Esophagus squamous epithelium (tissue), 5 donors: Measurements from ENCODE around the gene SEMA6B. TPM values are rescaled to one million over a fixed set of nuclear protein-coding genes. Genes with fewer than 3 reads are reported as not detected.

Experiments used
- DNase-seq: peaks from one replicate; lab custom pipeline; 2025; lab: John Stamatoyannopoulos, UW
- H3K27ac ChIP-seq, 4 donors: fragments of 200-600 bp; sonication (generic); one replicate each; pipeline ENCODE4 v1.5.1; 2016 to 2019; ENCODE audit warnings: mild to moderate bottlenecking in 1 of 4
- H3K27me3 ChIP-seq, 4 donors: fragments of 200-600 bp; sonication (generic); 1 replicate in 3 of 4; 2 replicates in 1 of 4; pipeline versions ENCODE4 v1.5.1 to v1.6.0; 2017 to 2021; ENCODE audit warnings: antibody characterized with exemption in 1 of 4
- H3K36me3 ChIP-seq, 3 donors: fragments of 200-600 bp; sonication (generic); one replicate each; pipeline ENCODE4 v1.5.1; 2016 to 2019
- H3K4me1 ChIP-seq, 3 donors: fragments of 200-600 bp; sonication (generic); one replicate each; pipeline ENCODE4 v1.5.1; 2017 to 2019
- H3K4me3 ChIP-seq, 4 donors: fragments of 200-600 bp; sonication (generic); 1 replicate in 3 of 4; 2 replicates in 1 of 4; pipeline ENCODE4 v1.5.1; 2016 to 2019; ENCODE audit warnings: mild to moderate bottlenecking in 2 of 4, moderate library complexity in 1 of 4
- H3K9me3 ChIP-seq, 3 donors: fragments of 200-600 bp; sonication (generic); one replicate each; pipeline ENCODE4 v1.5.1; 2016 to 2019
- POLR2A ChIP-seq, 4 donors: fragments of 450-650 bp; IDR thresholded peaks; one replicate each; pipeline ENCODE4 v1.6.1; 2017; ENCODE audit warnings: antibody characterized with exemption in 4 of 4, mild to moderate bottlenecking in 4 of 4, moderate library complexity in 3 of 4
- WGBS, 2 donors: methylation state at CpG; one replicate each; pipeline ENCODE4 v1.1.5; 2018; 5-methylcytosine and 5-hydroxymethylcytosine counted together
- intact Hi-C: fragments of 100-400 bp; cut with DNase I; formaldehyde crosslinking; loops from one replicate; pipeline ENCODE4 v1.15.0; 2022
- total RNA-seq, 4 donors: library from RNA; depleted of rRNA; stranded (reverse); fragments of >200 nt; gene quantifications; one replicate each; pipeline ENCODE4 v1.1.0, GENCODE V29; 2016
- TF ChIP-seq, protein P1 (sequence below), 6 experiments: fragments of 450-650 bp in 4 of 6; fragments of 200-600 bp in 2 of 6; sonication (generic) in 2 of 6; IDR thresholded peaks; one replicate each; pipeline ENCODE4 v1.5.1; 2016 to 2019; ENCODE audit warnings: antibody characterized with exemption in 6 of 6, mild to moderate bottlenecking in 4 of 6, moderate library complexity in 4 of 6
- donor health status: DM: yes; HTN: yes; CAD: no.

SEMA6B gene, protein sequence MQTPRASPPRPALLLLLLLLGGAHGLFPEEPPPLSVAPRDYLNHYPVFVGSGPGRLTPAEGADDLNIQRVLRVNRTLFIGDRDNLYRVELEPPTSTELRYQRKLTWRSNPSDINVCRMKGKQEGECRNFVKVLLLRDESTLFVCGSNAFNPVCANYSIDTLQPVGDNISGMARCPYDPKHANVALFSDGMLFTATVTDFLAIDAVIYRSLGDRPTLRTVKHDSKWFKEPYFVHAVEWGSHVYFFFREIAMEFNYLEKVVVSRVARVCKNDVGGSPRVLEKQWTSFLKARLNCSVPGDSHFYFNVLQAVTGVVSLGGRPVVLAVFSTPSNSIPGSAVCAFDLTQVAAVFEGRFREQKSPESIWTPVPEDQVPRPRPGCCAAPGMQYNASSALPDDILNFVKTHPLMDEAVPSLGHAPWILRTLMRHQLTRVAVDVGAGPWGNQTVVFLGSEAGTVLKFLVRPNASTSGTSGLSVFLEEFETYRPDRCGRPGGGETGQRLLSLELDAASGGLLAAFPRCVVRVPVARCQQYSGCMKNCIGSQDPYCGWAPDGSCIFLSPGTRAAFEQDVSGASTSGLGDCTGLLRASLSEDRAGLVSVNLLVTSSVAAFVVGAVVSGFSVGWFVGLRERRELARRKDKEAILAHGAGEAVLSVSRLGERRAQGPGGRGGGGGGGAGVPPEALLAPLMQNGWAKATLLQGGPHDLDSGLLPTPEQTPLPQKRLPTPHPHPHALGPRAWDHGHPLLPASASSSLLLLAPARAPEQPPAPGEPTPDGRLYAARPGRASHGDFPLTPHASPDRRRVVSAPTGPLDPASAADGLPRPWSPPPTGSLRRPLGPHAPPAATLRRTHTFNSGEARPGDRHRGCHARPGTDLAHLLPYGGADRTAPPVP
- 1 to 10 TPM in 2 of 4 donors, under 1 TPM in 2; 0.61 to 4.3 (median 1.8) TPM for total RNA-seq

DNA sequence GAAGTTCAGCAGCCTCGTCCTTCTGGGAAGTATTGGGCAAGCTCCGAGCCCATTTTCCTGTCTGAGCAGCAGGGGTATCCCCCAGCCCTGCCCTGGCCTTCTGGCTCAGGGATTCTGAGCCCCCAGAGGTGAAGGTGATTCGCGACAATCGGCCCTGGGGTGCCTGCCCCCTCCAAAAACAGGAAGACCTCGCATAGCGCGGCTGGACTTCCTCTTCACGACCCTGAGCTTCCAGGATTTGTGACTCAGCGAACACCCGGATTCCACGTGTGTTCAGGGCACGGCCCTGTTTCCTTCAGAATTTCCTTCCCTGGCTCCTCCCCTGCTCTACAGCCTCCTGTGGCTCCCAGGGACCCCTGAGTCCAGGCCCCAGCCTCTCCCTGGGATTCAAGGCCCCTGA, at the start of gene SEMA6B:
Gene SEMA6B, minus strand, starts transcription at position 116 of the 400 bp plus-strand sequence. CDS start 1,227 bp downstream, outside the sequence.
- intact Hi-C loops = no loop called here
- Histone ChIP-seq H3K9me3 (no peaks in the 10 kb centered on the region), H3K27me3 (peaks cover 0 to 7% (median 0%) of the 10 kb centered on the region in 4 donors), H3K4me1 (peaks cover 0 to 23% (median 8%) of the 10 kb centered on the region in 3 donors), H3K4me3 (peak within 1 kb of the TSS; percentile 1 to 60 (median 28)), H3K27ac (peak within 1 kb of the TSS in 3 of 4 donors; percentile 23 to 82 (median 68)), H3K36me3 (no peaks in the 10 kb centered on the region)
- no peak for DNase-seq
- no peak for TF ChIP-seq POLR2A (IDR thresholded peaks at IDR 0.05)
- TF ChIP-seq, protein P1, sequence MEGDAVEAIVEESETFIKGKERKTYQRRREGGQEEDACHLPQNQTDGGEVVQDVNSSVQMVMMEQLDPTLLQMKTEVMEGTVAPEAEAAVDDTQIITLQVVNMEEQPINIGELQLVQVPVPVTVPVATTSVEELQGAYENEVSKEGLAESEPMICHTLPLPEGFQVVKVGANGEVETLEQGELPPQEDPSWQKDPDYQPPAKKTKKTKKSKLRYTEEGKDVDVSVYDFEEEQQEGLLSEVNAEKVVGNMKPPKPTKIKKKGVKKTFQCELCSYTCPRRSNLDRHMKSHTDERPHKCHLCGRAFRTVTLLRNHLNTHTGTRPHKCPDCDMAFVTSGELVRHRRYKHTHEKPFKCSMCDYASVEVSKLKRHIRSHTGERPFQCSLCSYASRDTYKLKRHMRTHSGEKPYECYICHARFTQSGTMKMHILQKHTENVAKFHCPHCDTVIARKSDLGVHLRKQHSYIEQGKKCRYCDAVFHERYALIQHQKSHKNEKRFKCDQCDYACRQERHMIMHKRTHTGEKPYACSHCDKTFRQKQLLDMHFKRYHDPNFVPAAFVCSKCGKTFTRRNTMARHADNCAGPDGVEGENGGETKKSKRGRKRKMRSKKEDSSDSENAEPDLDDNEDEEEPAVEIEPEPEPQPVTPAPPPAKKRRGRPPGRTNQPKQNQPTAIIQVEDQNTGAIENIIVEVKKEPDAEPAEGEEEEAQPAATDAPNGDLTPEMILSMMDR (IDR thresholded peaks at IDR 0.05) = no peak
- WGBS, 2 donors = 40 to 70% methylated on average over 5 to 11 of the region's 13 CpGs

- Histone ChIP-seq H3K4me1 (peaks cover 4 to 9% (median 7%) of the 10 kb centered on the region in 3 donors), H3K9me3 (no peaks in the 10 kb centered on the region), H3K27ac (no peak overlapping the region), H3K27me3 (peaks cover 0 to 75% (median 1%) of the 10 kb centered on the region in 4 donors), H3K4me3 (peak overlapping the region in 1 of 4 donors; percentile 13), H3K36me3 (no peaks in the 10 kb centered on the region)
- DNase-seq = no peak
- 24 to 37% methylated on average over 10 to 15 of the region's 35 CpGs for WGBS, 2 donors
- intact Hi-C loops = no loop called here
- TF ChIP-seq POLR2A (IDR thresholded peaks at IDR 0.05) = no peak
- TF ChIP-seq, protein P1 (IDR thresholded peaks at IDR 0.05) = no peak
Observed at GRCh38 chr19:4606921-4607678, 47.6 kb upstream of the SEMA6B start.

DNA sequence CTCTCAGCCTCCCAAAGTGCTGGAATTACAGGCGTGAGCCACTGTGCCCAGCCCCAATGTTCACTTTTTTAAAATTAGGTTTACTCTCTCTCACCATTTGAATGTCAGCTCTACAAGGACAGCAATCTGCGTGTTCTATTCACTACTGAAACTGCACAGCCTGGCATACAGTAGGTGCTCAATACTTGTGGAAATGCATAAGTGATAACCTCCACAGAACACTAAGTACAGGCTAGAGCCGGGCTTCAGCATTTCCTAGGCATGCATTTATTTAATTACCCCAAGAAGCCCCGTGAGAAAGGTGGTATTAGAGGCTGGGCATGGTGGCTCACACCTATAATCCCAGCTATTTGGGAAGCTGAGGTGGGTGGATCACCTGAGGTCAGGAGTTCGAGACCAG, 46.7 kb upstream of the SEMA6B start:
- Histone ChIP-seq H3K27me3 (peaks cover 0 to 76% (median 1%) of the 10 kb centered on the region in 4 donors), H3K4me1 (peaks cover 4 to 9% (median 7%) of the 10 kb centered on the region in 3 donors), H3K27ac (no peak overlapping the region), H3K4me3 (no peak overlapping the region), H3K9me3 (no peaks in the 10 kb centered on the region), H3K36me3 (no peaks in the 10 kb centered on the region)
- no peak for DNase-seq
- WGBS, 2 donors = 61 to 67% methylated on average over 5 of the region's 5 CpGs
- intact Hi-C loops = no loop called here
- TF ChIP-seq, protein P1 (IDR thresholded peaks at IDR 0.05) = no peak
- TF ChIP-seq POLR2A (IDR thresholded peaks at IDR 0.05) = no peak

DNA sequence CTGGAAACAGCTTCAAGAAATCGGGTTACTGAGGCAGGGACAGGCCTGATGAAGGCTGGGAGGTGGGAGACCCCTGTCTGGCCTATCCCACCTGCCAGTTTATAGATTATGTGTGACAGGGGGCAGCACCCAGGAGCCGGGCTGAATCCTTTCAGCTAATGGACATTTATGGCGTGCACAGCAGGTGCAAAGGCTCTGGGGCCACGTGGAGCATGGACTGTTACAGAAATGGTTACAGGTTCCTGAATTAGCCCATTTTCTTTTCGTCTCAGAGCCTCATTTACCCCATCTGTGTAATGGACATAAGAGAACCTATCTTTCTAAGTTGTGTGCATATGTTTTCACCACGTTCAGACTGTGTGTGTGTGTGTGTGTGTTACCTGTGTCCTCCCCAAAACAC, 45.4 kb upstream of the SEMA6B start:
- 65 to 69% methylated on average over 5 to 6 of the region's 6 CpGs for WGBS, 2 donors
- Histone ChIP-seq H3K4me3 (no peak overlapping the region), H3K27me3 (peaks cover 0 to 76% (median 3%) of the 10 kb centered on the region in 4 donors), H3K36me3 (no peaks in the 10 kb centered on the region), H3K9me3 (no peaks in the 10 kb centered on the region), H3K27ac (no peak overlapping the region), H3K4me1 (peaks cover 3 to 9% (median 4%) of the 10 kb centered on the region in 3 donors)
- TF ChIP-seq, protein P1 (IDR thresholded peaks at IDR 0.05) = no peak
- TF ChIP-seq POLR2A (IDR thresholded peaks at IDR 0.05) = no peak
- DNase-seq = no peak
- intact Hi-C loops = no loop called here
